Measurements from ENCODE around the gene SP3. TPM values are rescaled to one million over a fixed set of nuclear protein-coding genes. Genes with fewer than 3 reads are reported as not detected.
"Not testable (repeated sequence)": the region's sequence is repeated elsewhere in the genome, so short reads cannot be mapped to it uniquely, and the experiment has no call there.

The SP3 gene
- total and polyA plus RNA-seq, 2 donors: 38.8 to 236 TPM

GRCh38 chr2:173898996-173899395, 66.2 kb downstream of the SP3 start:
- Histone ChIP-seq H3K27ac (ENCODE audit: low read depth) (no peak overlapping the region), H3K36me3 (ENCODE audit: insufficient read depth) (no peaks in the 10 kb centered on the region), H3K4me3 (ENCODE audit: low read depth, low read length) (no peak overlapping the region), H3K4me1 (ENCODE audit: insufficient read depth) (no peaks in the 10 kb centered on the region)
- no peak for DNase-seq (ENCODE audit: extremely low spot score)
- 89% methylated on average over 12 of the region's 12 CpGs for WGBS

GRCh38 chr2:173898178-173898668, 67.0 kb downstream of the SP3 start:
- no peak overlapping the region for H3K4me3 ChIP-seq (ENCODE audit: low read depth, low read length)
- no peaks in the 10 kb centered on the region for H3K4me1 ChIP-seq (ENCODE audit: insufficient read depth)
- no peaks in the 10 kb centered on the region for H3K36me3 ChIP-seq (ENCODE audit: insufficient read depth)
- no peak for DNase-seq (ENCODE audit: extremely low spot score)
- no peak overlapping the region for H3K27ac ChIP-seq (ENCODE audit: low read depth)
- 63% methylated on average over 5 of the region's 5 CpGs for WGBS

- H3K4me1 ChIP-seq (ENCODE audit: insufficient read depth): no peaks in the 10 kb centered on the region
- H3K27ac ChIP-seq (ENCODE audit: low read depth): no peak overlapping the region
- 89% methylated on average over 2 of the region's 2 CpGs for WGBS
- no peak overlapping the region for H3K4me3 ChIP-seq (ENCODE audit: low read depth, low read length)
- DNase-seq (ENCODE audit: extremely low spot score): no peak
- no peaks in the 10 kb centered on the region for H3K36me3 ChIP-seq (ENCODE audit: insufficient read depth)
These were observed 68.4 kb downstream of the SP3 start for GRCh38 chr2:173896755-173897154.

- Histone ChIP-seq H3K27ac (ENCODE audit: low read depth) (no peak overlapping the region), H3K36me3 (ENCODE audit: insufficient read depth) (no peaks in the 10 kb centered on the region), H3K4me3 (ENCODE audit: low read depth, low read length) (no peak overlapping the region), H3K4me1 (ENCODE audit: insufficient read depth) (no peaks in the 10 kb centered on the region)
- DNase-seq (ENCODE audit: extremely low spot score): no peak
- 74% methylated on average over 2 of the region's 2 CpGs for WGBS
These were observed 72.8 kb downstream of the SP3 start for GRCh38 chr2:173892341-173892740.

- no peak for DNase-seq (ENCODE audit: extremely low spot score)
- no peak overlapping the region for H3K27ac ChIP-seq (ENCODE audit: low read depth)
- 71% methylated on average over 2 of the region's 2 CpGs for WGBS
- no peaks in the 10 kb centered on the region for H3K36me3 ChIP-seq (ENCODE audit: insufficient read depth)
- H3K4me1 ChIP-seq (ENCODE audit: insufficient read depth): no peaks in the 10 kb centered on the region
- no peak overlapping the region for H3K4me3 ChIP-seq (ENCODE audit: low read depth, low read length)
These were observed 73.7 kb downstream of the SP3 start for GRCh38 chr2:173891315-173892037.

GRCh38 chr2:173889464-173889863, 75.7 kb downstream of the SP3 start:
- H3K36me3 ChIP-seq (ENCODE audit: insufficient read depth); H3K4me3 ChIP-seq (ENCODE audit: low read depth, low read length); H3K27ac ChIP-seq (ENCODE audit: low read depth); H3K4me1 ChIP-seq (ENCODE audit: insufficient read depth); DNase-seq (ENCODE audit: extremely low spot score): not testable (repeated sequence)
- WGBS: 92% methylated on average over 1 of the region's 1 CpG

GRCh38 chr2:173886613-173887012, 78.6 kb downstream of the SP3 start:
- DNase-seq (ENCODE audit: extremely low spot score): no peak
- H3K36me3 ChIP-seq (ENCODE audit: insufficient read depth): no peaks in the 10 kb centered on the region
- 89% methylated on average over 3 of the region's 3 CpGs for WGBS
- no peak overlapping the region for H3K4me3 ChIP-seq (ENCODE audit: low read depth, low read length)
- no peaks in the 10 kb centered on the region for H3K4me1 ChIP-seq (ENCODE audit: insufficient read depth)
- no peak overlapping the region for H3K27ac ChIP-seq (ENCODE audit: low read depth)

GRCh38 chr2:173884025-173884802, 81.0 kb downstream of the SP3 start:
- no peak overlapping the region for H3K27ac ChIP-seq (ENCODE audit: low read depth)
- no peaks in the 10 kb centered on the region for H3K4me1 ChIP-seq (ENCODE audit: insufficient read depth)
- DNase-seq (ENCODE audit: extremely low spot score): no peak
- WGBS: 62% methylated on average over 2 of the region's 2 CpGs
- H3K4me3 ChIP-seq (ENCODE audit: low read depth, low read length): no peak overlapping the region
- no peaks in the 10 kb centered on the region for H3K36me3 ChIP-seq (ENCODE audit: insufficient read depth)

GRCh38 chr2:173881886-173882285, 83.3 kb downstream of the SP3 start:
- 75% methylated on average over 3 of the region's 3 CpGs for WGBS
- DNase-seq (ENCODE audit: extremely low spot score): no peak
- H3K36me3 ChIP-seq (ENCODE audit: insufficient read depth): no peaks in the 10 kb centered on the region
- H3K4me1 ChIP-seq (ENCODE audit: insufficient read depth): no peaks in the 10 kb centered on the region
- H3K4me3 ChIP-seq (ENCODE audit: low read depth, low read length): no peak overlapping the region
- H3K27ac ChIP-seq (ENCODE audit: low read depth): no peak overlapping the region

GRCh38 chr2:173881461-173881860, 83.7 kb downstream of the SP3 start:
- no peaks in the 10 kb centered on the region for H3K4me1 ChIP-seq (ENCODE audit: insufficient read depth)
- WGBS: 40% methylated on average over 4 of the region's 4 CpGs
- no peak overlapping the region for H3K4me3 ChIP-seq (ENCODE audit: low read depth, low read length)
- DNase-seq (ENCODE audit: extremely low spot score): no peak
- no peak overlapping the region for H3K27ac ChIP-seq (ENCODE audit: low read depth)
- H3K36me3 ChIP-seq (ENCODE audit: insufficient read depth): no peaks in the 10 kb centered on the region

GRCh38 chr2:173880561-173880960, 84.6 kb downstream of the SP3 start:
- H3K27ac ChIP-seq (ENCODE audit: low read depth): no peak overlapping the region
- no peak overlapping the region for H3K4me3 ChIP-seq (ENCODE audit: low read depth, low read length)
- DNase-seq (ENCODE audit: extremely low spot score): no peak
- no peaks in the 10 kb centered on the region for H3K36me3 ChIP-seq (ENCODE audit: insufficient read depth)
- H3K4me1 ChIP-seq (ENCODE audit: insufficient read depth): no peaks in the 10 kb centered on the region
- WGBS: 90% methylated on average over 6 of the region's 6 CpGs

GRCh38 chr2:173876833-173877413, 88.2 kb downstream of the SP3 start:
- Histone ChIP-seq H3K4me1 (ENCODE audit: insufficient read depth) (no peaks in the 10 kb centered on the region), H3K27ac (ENCODE audit: low read depth) (no peak overlapping the region), H3K36me3 (ENCODE audit: insufficient read depth) (no peaks in the 10 kb centered on the region), H3K4me3 (ENCODE audit: low read depth, low read length) (no peak overlapping the region)
- no peak for DNase-seq (ENCODE audit: extremely low spot score)
- WGBS: 89% methylated on average over 9 of the region's 9 CpGs

GRCh38 chr2:173874894-173875237, 90.3 kb downstream of the SP3 start:
- Histone ChIP-seq H3K36me3 (ENCODE audit: insufficient read depth) (no peaks in the 10 kb centered on the region), H3K27ac (ENCODE audit: low read depth) (no peak overlapping the region), H3K4me3 (ENCODE audit: low read depth, low read length) (no peak overlapping the region), H3K4me1 (ENCODE audit: insufficient read depth) (no peaks in the 10 kb centered on the region)
- 89% methylated on average over 1 of the region's 1 CpG for WGBS
- DNase-seq (ENCODE audit: extremely low spot score): no peak

All from urinary bladder (tissue), 4 donors.